Measurements from ENCODE around the gene CASTOR1. TPM values are rescaled to one million over a fixed set of nuclear protein-coding genes. Genes with fewer than 3 reads are reported as not detected.

CASTOR1 gene
- polyA plus RNA-seq, 4 donors: 2.0 to 8.3 (median 4.6) TPM

DNA sequence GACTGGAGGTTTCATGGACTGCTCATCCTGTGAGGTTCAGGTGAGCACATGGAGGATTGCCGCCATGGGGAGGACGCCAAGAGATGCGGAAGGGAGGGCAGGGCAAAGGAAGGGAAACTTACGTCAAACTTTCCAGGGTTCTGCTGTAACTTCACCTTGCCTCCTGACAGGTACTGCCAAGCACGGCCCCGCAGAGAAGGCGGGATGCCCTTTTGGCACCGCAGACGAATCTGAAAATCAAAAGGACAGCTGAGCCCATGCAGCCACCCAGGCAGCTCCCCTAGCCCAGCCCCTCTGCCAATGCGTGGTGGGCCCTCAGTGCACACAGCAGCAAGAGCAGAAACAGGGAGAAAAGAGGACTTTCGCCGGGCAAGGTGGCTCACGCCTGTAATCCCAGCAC lies 10.0 kb upstream of the CASTOR1 start:
- 91 to 94% (median 93%) methylated on average over 13 of the region's 13 CpGs for WGBS, 3 donors
- no peak for DNase-seq
- Histone ChIP-seq H3K4me1 (ENCODE audit: control insufficient read depth in 3 of 3, insufficient read depth in 2 of 3, low read depth in 1 of 3, low read length in 2 of 3) (peaks cover 0 to 9% (median 5%) of the 10 kb centered on the region in 3 donors), H3K36me3 (ENCODE audit: control insufficient read depth in 3 of 3, insufficient read depth in 2 of 3, low read depth in 1 of 3, low read length in 3 of 3) (peaks cover 7 to 90% (median 10%) of the 10 kb centered on the region in 3 donors), H3K9me3 (ENCODE audit: control insufficient read depth in 2 of 2, insufficient read depth in 1 of 2, low read depth in 1 of 2, low read length in 1 of 2) (no peaks in the 10 kb centered on the region), H3K27me3 (ENCODE audit: control insufficient read depth in 3 of 3, insufficient read depth in 3 of 3, low read length in 3 of 3) (no peaks in the 10 kb centered on the region), H3K4me3 (ENCODE audit: low read depth in 1 of 3, low read length in 3 of 3) (no peak overlapping the region), H3K27ac (ENCODE audit: low read depth in 1 of 3, low read length in 2 of 3) (no peak overlapping the region)
- no peak for FAIRE-seq

DNA sequence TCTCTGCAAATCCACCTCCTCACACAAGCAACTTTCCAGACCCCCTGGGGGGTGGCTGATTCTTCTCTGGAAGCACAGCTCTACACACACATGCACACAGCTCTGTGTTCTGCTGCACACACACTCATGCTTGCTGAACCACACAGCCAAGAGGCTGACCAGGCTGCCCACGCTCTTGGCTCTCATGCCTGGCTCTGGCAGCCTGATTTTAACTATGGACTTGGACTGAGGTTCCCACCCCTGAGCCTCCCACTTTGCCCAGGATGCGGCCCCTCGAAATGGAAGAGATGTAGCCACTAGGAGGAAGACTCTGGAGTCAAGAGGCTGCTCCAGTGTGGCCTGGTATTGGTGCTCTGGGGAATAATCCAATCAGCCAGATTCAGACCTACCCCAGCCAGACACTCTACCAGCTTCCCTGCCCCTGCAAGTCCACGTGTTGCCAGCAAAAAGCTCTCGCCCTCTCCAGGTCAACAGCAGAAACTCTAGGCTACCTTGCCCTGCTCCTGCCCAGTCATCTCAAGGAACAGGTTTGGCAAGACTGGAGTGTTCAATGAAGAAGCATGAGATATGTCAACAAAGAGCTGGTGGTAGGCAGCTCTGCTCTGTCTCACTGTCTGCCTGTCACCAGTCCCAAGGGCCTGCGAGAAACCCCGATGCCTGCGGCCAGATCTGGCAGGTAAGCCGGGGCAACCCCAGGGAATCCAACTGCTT lies 8.8 kb upstream of the CASTOR1 start:
- Histone ChIP-seq H3K9me3 (ENCODE audit: control insufficient read depth in 2 of 2, insufficient read depth in 1 of 2, low read depth in 1 of 2, low read length in 1 of 2) (no peaks in the 10 kb centered on the region), H3K4me1 (ENCODE audit: control insufficient read depth in 3 of 3, insufficient read depth in 2 of 3, low read depth in 1 of 3, low read length in 2 of 3) (peaks cover 0 to 7% (median 5%) of the 10 kb centered on the region in 3 donors), H3K36me3 (ENCODE audit: control insufficient read depth in 3 of 3, insufficient read depth in 2 of 3, low read depth in 1 of 3, low read length in 3 of 3) (peaks cover 11 to 94% (median 21%) of the 10 kb centered on the region in 3 donors), H3K27ac (ENCODE audit: low read depth in 1 of 3, low read length in 2 of 3) (no peak overlapping the region), H3K4me3 (ENCODE audit: low read depth in 1 of 3, low read length in 3 of 3) (no peak overlapping the region), H3K27me3 (ENCODE audit: control insufficient read depth in 3 of 3, insufficient read depth in 3 of 3, low read length in 3 of 3) (no peaks in the 10 kb centered on the region)
- DNase-seq (peak in 1 of 2 donors; percentile 51), FAIRE-seq (no peak)
- WGBS, 3 donors: 80 to 86% (median 82%) methylated on average over 9 of the region's 9 CpGs

DNA sequence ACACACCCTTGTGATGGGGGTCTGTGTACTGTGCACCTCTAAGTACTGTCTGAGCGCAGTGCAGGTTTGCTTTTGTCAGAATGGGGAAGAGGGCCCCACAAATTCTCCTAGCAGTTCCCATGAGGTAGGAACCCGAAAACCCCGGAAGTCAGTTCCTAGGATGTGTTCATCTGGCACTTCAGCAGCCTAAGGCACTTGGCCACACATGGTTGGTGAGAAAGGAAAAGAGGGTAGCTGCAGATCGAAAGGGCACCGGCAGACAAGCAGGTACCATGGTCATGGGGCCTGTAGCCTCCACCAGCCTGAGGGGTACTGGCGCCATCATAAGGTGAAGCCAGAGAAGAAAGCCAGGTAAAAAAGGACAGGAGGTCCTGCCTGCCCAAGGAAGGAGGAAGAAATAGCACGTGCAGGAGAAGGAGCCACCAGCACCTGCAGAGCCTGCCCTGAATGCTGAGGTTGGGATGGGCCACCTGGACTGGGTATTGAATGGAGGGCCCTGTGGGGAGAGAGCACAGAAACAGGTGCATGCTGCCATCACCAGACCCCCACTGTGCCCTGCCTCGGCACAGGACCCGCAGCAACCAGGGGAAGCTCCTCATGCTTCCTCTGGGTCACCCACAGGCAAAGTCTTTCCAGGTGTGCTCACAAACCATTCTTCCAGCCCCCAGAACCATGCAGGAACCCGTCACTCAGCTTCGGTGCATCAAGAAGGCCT lies 8.1 kb upstream of the CASTOR1 start:
- Histone ChIP-seq H3K27me3 (ENCODE audit: control insufficient read depth in 3 of 3, insufficient read depth in 3 of 3, low read length in 3 of 3) (no peaks in the 10 kb centered on the region), H3K9me3 (ENCODE audit: control insufficient read depth in 2 of 2, insufficient read depth in 1 of 2, low read depth in 1 of 2, low read length in 1 of 2) (no peaks in the 10 kb centered on the region), H3K36me3 (ENCODE audit: control insufficient read depth in 3 of 3, insufficient read depth in 2 of 3, low read depth in 1 of 3, low read length in 3 of 3) (peaks cover 11 to 94% (median 21%) of the 10 kb centered on the region in 3 donors), H3K4me1 (ENCODE audit: control insufficient read depth in 3 of 3, insufficient read depth in 2 of 3, low read depth in 1 of 3, low read length in 2 of 3) (peaks cover 0 to 6% (median 3%) of the 10 kb centered on the region in 3 donors), H3K27ac (ENCODE audit: low read depth in 1 of 3, low read length in 2 of 3) (no peak overlapping the region), H3K4me3 (ENCODE audit: low read depth in 1 of 3, low read length in 3 of 3) (no peak overlapping the region)
- DNase-seq: no peak
- WGBS, 3 donors: 88 to 95% (median 93%) methylated on average over 11 of the region's 11 CpGs
- no peak for FAIRE-seq

DNA sequence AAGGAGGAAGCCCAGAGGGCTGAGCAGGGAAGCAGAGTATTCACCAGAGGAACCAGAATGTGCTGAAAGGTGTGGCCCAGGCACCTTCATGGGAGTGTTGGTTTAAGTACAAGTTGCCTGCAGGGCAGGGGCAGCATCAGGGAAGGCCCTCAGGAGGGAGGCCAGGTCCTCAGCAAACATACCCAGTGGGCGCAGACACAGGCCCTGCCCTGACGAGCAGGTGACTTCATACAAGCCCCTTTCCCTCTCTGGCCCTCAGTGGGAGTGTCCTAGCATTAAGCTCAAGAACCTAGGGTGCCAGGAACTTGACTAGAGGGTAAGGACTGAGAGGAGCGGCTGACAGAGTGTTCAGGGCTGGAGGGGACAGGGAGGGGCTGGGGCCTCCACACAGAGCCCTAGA lies 7.5 kb upstream of the CASTOR1 start:
- peaks cover 11 to 95% (median 21%) of the 10 kb centered on the region in 3 donors for H3K36me3 ChIP-seq (ENCODE audit: control insufficient read depth in 3 of 3, insufficient read depth in 2 of 3, low read depth in 1 of 3, low read length in 3 of 3)
- FAIRE-seq (no peak), DNase-seq (no peak)
- no peaks in the 10 kb centered on the region for H3K9me3 ChIP-seq (ENCODE audit: control insufficient read depth in 2 of 2, insufficient read depth in 1 of 2, low read depth in 1 of 2, low read length in 1 of 2)
- no peak overlapping the region for H3K27ac ChIP-seq (ENCODE audit: low read depth in 1 of 3, low read length in 2 of 3)
- no peak overlapping the region for H3K4me3 ChIP-seq (ENCODE audit: low read depth in 1 of 3, low read length in 3 of 3)
- peaks cover 0 to under 1% (median 0%) of the 10 kb centered on the region in 3 donors for H3K4me1 ChIP-seq (ENCODE audit: control insufficient read depth in 3 of 3, insufficient read depth in 2 of 3, low read depth in 1 of 3, low read length in 2 of 3)
- WGBS, 3 donors: 87 to 97% (median 90%) methylated on average over 3 of the region's 3 CpGs
- H3K27me3 ChIP-seq (ENCODE audit: control insufficient read depth in 3 of 3, insufficient read depth in 3 of 3, low read length in 3 of 3): no peaks in the 10 kb centered on the region

DNA sequence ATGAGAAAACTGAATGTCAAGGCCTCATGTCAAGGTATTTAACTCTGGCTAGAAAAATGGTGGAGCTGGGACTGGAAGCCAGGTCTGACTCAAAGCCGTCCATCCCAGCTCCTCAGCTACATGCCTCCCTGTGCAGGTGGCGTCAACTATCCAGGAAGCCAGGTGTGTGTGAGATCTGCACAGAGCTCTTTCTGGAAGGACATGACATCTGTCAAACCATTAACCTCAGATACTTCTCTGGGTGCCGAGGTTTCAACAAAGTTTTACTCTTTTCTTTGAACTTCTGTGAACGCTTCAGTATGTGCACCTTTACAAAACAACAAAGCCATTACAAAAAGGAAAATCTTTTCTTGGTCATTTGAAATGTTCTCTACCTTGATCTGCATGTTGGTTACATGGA lies 7.0 kb upstream of the CASTOR1 start:
- Histone ChIP-seq H3K27me3 (ENCODE audit: control insufficient read depth in 3 of 3, insufficient read depth in 3 of 3, low read length in 3 of 3) (no peaks in the 10 kb centered on the region), H3K9me3 (ENCODE audit: control insufficient read depth in 2 of 2, insufficient read depth in 1 of 2, low read depth in 1 of 2, low read length in 1 of 2) (no peaks in the 10 kb centered on the region), H3K4me1 (ENCODE audit: control insufficient read depth in 3 of 3, insufficient read depth in 2 of 3, low read depth in 1 of 3, low read length in 2 of 3) (no peaks in the 10 kb centered on the region), H3K4me3 (ENCODE audit: low read depth in 1 of 3, low read length in 3 of 3) (no peak overlapping the region), H3K27ac (ENCODE audit: low read depth in 1 of 3, low read length in 2 of 3) (no peak overlapping the region), H3K36me3 (ENCODE audit: control insufficient read depth in 3 of 3, insufficient read depth in 2 of 3, low read depth in 1 of 3, low read length in 3 of 3) (peaks cover 11 to 95% (median 21%) of the 10 kb centered on the region in 3 donors)
- DNase-seq (no peak), FAIRE-seq (no peak)
- 82 to 90% (median 86%) methylated on average over 4 of the region's 4 CpGs for WGBS, 3 donors

DNA sequence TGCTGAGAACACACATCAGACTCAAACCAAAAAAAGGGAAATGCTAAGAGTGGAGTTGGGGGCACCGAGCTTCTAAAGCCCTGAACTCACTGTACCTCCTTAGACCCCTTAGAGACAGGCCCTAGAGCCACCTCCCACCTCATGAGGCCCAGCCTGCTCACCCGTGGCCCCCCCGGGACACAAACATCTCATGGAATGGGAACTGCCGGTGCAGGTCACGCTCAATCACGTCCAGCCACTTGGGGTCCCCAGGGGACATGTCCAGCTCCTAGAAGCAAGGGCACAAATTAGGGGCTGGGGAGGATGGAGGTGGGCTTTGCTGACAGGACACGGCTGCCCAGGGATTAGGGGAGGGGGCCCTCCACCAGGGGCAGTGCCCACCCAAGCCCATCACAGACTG lies 6.3 kb upstream of the CASTOR1 start:
- no peak for DNase-seq
- Histone ChIP-seq H3K9me3 (ENCODE audit: control insufficient read depth in 2 of 2, insufficient read depth in 1 of 2, low read depth in 1 of 2, low read length in 1 of 2) (no peaks in the 10 kb centered on the region), H3K27ac (ENCODE audit: low read depth in 1 of 3, low read length in 2 of 3) (no peak overlapping the region), H3K4me3 (ENCODE audit: low read depth in 1 of 3, low read length in 3 of 3) (no peak overlapping the region), H3K4me1 (ENCODE audit: control insufficient read depth in 3 of 3, insufficient read depth in 2 of 3, low read depth in 1 of 3, low read length in 2 of 3) (peaks cover 0 to 4% (median 0%) of the 10 kb centered on the region in 3 donors), H3K27me3 (ENCODE audit: control insufficient read depth in 3 of 3, insufficient read depth in 3 of 3, low read length in 3 of 3) (no peaks in the 10 kb centered on the region), H3K36me3 (ENCODE audit: control insufficient read depth in 3 of 3, insufficient read depth in 2 of 3, low read depth in 1 of 3, low read length in 3 of 3) (peaks cover 11 to 96% (median 21%) of the 10 kb centered on the region in 3 donors)
- no peak for FAIRE-seq
- WGBS, 3 donors: 72 to 95% (median 82%) methylated on average over 7 of the region's 7 CpGs

DNA sequence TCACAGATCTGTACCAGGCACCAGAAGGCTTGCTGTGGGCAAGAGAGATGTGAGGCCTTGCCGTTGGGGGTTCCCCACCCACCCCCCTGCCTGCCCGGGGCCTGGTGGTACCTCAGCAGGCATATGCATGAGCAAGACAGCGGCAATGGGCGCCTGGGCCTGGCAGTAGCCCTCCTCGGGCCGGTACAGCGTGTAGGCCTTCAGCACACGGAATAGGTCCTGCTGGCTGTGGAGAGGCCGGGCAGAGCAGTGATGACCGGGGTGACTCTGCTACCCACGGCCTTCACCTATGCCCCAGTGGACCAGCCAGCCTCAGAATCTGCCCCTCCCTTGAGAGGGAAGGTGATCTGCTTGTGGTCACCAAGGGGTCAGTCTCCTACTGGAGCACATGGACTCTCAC lies 5.5 kb upstream of the CASTOR1 start:
- WGBS, 3 donors: 88 to 94% (median 93%) methylated on average over 9 to 11 of the region's 11 CpGs
- Histone ChIP-seq H3K9me3 (ENCODE audit: control insufficient read depth in 2 of 2, insufficient read depth in 1 of 2, low read depth in 1 of 2, low read length in 1 of 2) (no peaks in the 10 kb centered on the region), H3K36me3 (ENCODE audit: control insufficient read depth in 3 of 3, insufficient read depth in 2 of 3, low read depth in 1 of 3, low read length in 3 of 3) (peaks cover 11 to 92% (median 21%) of the 10 kb centered on the region in 3 donors), H3K4me3 (ENCODE audit: low read depth in 1 of 3, low read length in 3 of 3) (no peak overlapping the region), H3K4me1 (ENCODE audit: control insufficient read depth in 3 of 3, insufficient read depth in 2 of 3, low read depth in 1 of 3, low read length in 2 of 3) (peaks cover 0 to 11% (median 0%) of the 10 kb centered on the region in 3 donors), H3K27me3 (ENCODE audit: control insufficient read depth in 3 of 3, insufficient read depth in 3 of 3, low read length in 3 of 3) (no peaks in the 10 kb centered on the region), H3K27ac (ENCODE audit: low read depth in 1 of 3, low read length in 2 of 3) (no peak overlapping the region)
- FAIRE-seq (no peak), DNase-seq (no peak)

DNA sequence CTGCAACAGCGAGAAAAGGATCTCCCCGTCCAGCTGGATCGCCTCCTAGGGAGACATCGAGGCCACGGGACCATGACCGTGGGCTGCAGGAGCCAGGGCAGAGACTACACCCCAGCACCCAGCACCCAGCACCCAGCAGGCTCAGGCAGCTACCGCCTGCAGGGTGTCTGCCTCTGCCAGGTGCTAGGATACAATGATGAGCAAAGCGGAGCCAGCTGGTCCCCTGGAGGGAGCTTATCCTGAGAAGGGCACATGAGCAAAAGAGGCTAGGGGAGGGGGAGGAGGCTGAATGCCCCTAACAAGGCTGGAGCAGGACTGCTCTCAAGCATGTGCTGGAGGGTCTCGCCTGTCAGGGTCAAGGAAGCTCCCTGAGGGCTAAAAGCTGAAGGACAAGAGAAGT lies 4.8 kb upstream of the CASTOR1 start:
- no peak for FAIRE-seq

More for the DNA sequence above, 4.8 kb upstream of the CASTOR1 start:
- Histone ChIP-seq H3K4me3 (ENCODE audit: low read depth in 1 of 3, low read length in 3 of 3) (no peak overlapping the region), H3K36me3 (ENCODE audit: control insufficient read depth in 3 of 3, insufficient read depth in 2 of 3, low read depth in 1 of 3, low read length in 3 of 3) (peaks cover 11 to 84% (median 21%) of the 10 kb centered on the region in 3 donors), H3K4me1 (ENCODE audit: control insufficient read depth in 3 of 3, insufficient read depth in 2 of 3, low read depth in 1 of 3, low read length in 2 of 3) (peaks cover 0 to 13% (median 0%) of the 10 kb centered on the region in 3 donors), H3K9me3 (ENCODE audit: control insufficient read depth in 2 of 2, insufficient read depth in 1 of 2, low read depth in 1 of 2, low read length in 1 of 2) (no peaks in the 10 kb centered on the region), H3K27me3 (ENCODE audit: control insufficient read depth in 3 of 3, insufficient read depth in 3 of 3, low read length in 3 of 3) (no peaks in the 10 kb centered on the region), H3K27ac (ENCODE audit: low read depth in 1 of 3, low read length in 2 of 3) (no peak overlapping the region)
- DNase-seq: no peak
- WGBS, 3 donors: 95 to 98% (median 97%) methylated on average over 9 of the region's 9 CpGs
